GM19351 (cell line): ENCODE results near the gene IRF2.

Experiments
- ATAC-seq: cut with Tn5 transposase; IDR thresholded peaks from one replicate; pipeline ENCODE4 v1.9.1; 2021; ENCODE audit warnings: mild to moderate bottlenecking, moderate library complexity; ENCODE audit not compliant: unreplicated experiment

IRF2 gene

GRCh38 chr4:184433258-184433892, 41.0 kb downstream of the IRF2 start:
- ATAC-seq = no peak

GRCh38 chr4:184432127-184432922, 42.0 kb downstream of the IRF2 start:
- ATAC-seq = no peak

- ATAC-seq = no peak
These were observed 44.2 kb downstream of the IRF2 start for GRCh38 chr4:184430163-184430562.

- ATAC-seq = no peak
These were observed 45.6 kb downstream of the IRF2 start for GRCh38 chr4:184428787-184429186.

GRCh38 chr4:184427687-184428086, 46.7 kb downstream of the IRF2 start:
- ATAC-seq = no peak

GRCh38 chr4:184427093-184427492, 47.3 kb downstream of the IRF2 start:
- no peak for ATAC-seq

GRCh38 chr4:184424993-184425758, 49.2 kb downstream of the IRF2 start:
- no peak for ATAC-seq

GRCh38 chr4:184424279-184424678, 50.1 kb downstream of the IRF2 start:
- no peak for ATAC-seq

- no peak for ATAC-seq
These were observed 51.2 kb downstream of the IRF2 start for GRCh38 chr4:184423003-184423686.

- no peak for ATAC-seq
These were observed 52.0 kb downstream of the IRF2 start for GRCh38 chr4:184422378-184422777.

GRCh38 chr4:184421533-184422155, 52.7 kb downstream of the IRF2 start:
- ATAC-seq = peak; percentile 36

- ATAC-seq = peak; percentile 45
These were observed 53.4 kb downstream of the IRF2 start for GRCh38 chr4:184420881-184421416.

GRCh38 chr4:184420402-184420801, 53.9 kb downstream of the IRF2 start:
- ATAC-seq = no peak

- no peak for ATAC-seq
These were observed 54.4 kb downstream of the IRF2 start for GRCh38 chr4:184419976-184420375.

GRCh38 chr4:184417802-184418511, 56.4 kb downstream of the IRF2 start:
- ATAC-seq = peak; percentile 43

GRCh38 chr4:184416913-184417734, 57.2 kb downstream of the IRF2 start:
- ATAC-seq = peak; percentile 39

GRCh38 chr4:184415071-184415470, 59.3 kb downstream of the IRF2 start:
- ATAC-seq = no peak

- no peak for ATAC-seq
These were observed 60.9 kb downstream of the IRF2 start for GRCh38 chr4:184413261-184414046.
